GM19328 (cell line): ENCODE data around the gene RBM20.
A peak's percentile ranks its signal among the peaks of the same experiment; 100 is the strongest.

ENCODE experiments used
- ATAC-seq: cut with Tn5 transposase; IDR thresholded peaks from one replicate; pipeline ENCODE4 v1.9.1; 2021; ENCODE audit warnings: mild to moderate bottlenecking, moderate library complexity; ENCODE audit not compliant: unreplicated experiment

The RBM20 gene

GRCh38 chr10:110730345-110731050, 86.4 kb downstream of the RBM20 start:
- no peak for ATAC-seq

- no peak for ATAC-seq
Measured at GRCh38 chr10:110733218-110733952, 89.2 kb downstream of the RBM20 start.

- ATAC-seq = no peak
Measured at GRCh38 chr10:110735620-110736027, 91.5 kb downstream of the RBM20 start.

- ATAC-seq = no peak
Measured at GRCh38 chr10:110737886-110738634, 93.9 kb downstream of the RBM20 start.

- ATAC-seq = no peak
Measured at GRCh38 chr10:110739811-110740271, 95.7 kb downstream of the RBM20 start.

- no peak for ATAC-seq
Measured at GRCh38 chr10:110742801-110743200, 98.7 kb downstream of the RBM20 start.

- no peak for ATAC-seq
Measured at GRCh38 chr10:110744782-110745181, 100.6 kb downstream of the RBM20 start.

- ATAC-seq = peak; percentile 45
Measured at GRCh38 chr10:110746254-110746826, 102.2 kb downstream of the RBM20 start.

GRCh38 chr10:110746969-110747608, 103.0 kb downstream of the RBM20 start:
- ATAC-seq = peak; percentile 8

GRCh38 chr10:110747609-110748464, 103.7 kb downstream of the RBM20 start:
- no peak for ATAC-seq

- no peak for ATAC-seq
Measured at GRCh38 chr10:110748970-110749369, 104.8 kb downstream of the RBM20 start.

GRCh38 chr10:110750931-110751330, 106.8 kb downstream of the RBM20 start:
- no peak for ATAC-seq

GRCh38 chr10:110751850-110752249, 107.7 kb downstream of the RBM20 start:
- no peak for ATAC-seq

- no peak for ATAC-seq
Measured at GRCh38 chr10:110753462-110753861, 109.3 kb downstream of the RBM20 start.

GRCh38 chr10:110754375-110755105, 110.4 kb downstream of the RBM20 start:
- ATAC-seq = no peak

- no peak for ATAC-seq
Measured at GRCh38 chr10:110755781-110756180, 111.6 kb downstream of the RBM20 start.

- no peak for ATAC-seq
Measured at GRCh38 chr10:110756876-110757275, 112.7 kb downstream of the RBM20 start.

GRCh38 chr10:110757586-110757985, 113.5 kb downstream of the RBM20 start:
- no peak for ATAC-seq

GRCh38 chr10:110758128-110758765, 114.1 kb downstream of the RBM20 start:
- ATAC-seq = no peak
